SK-N-SH (cell line): Measurements from ENCODE around the gene CCDC80. TPM values are rescaled to one million over a fixed set of nuclear protein-coding genes. Genes with fewer than 3 reads are reported as not detected.

Experiments used
- CTCF ChIA-PET: fragments of 300-600, 350-600 bp; formaldehyde crosslinking; extraction: SDS; loops from one replicate; lab custom pipeline; 2021; lab: Yijun Ruan, JAX
- POLR2A ChIA-PET: fragments of 350-600 bp; sonication (Branson Sonifier 250); formaldehyde crosslinking; extraction: SDS; loops from one replicate; lab custom pipeline; 2020; ENCODE audit warnings: antibody characterized with exemption, inconsistent platforms; lab: Yijun Ruan, JAX
- DNase-seq: peaks from one replicate; pipeline ENCODE4 v3.0.0; 2012
- H2AFZ ChIP-seq: fragments of 200-600 bp; sonication (generic); 2 replicates; pipeline ENCODE4 v1.8.1; 2016; ENCODE audit warnings: antibody characterized with exemption, mild to moderate bottlenecking, low read depth
- H3F3A ChIP-seq: fragments of 200-600 bp; sonication (generic); replicated peaks from 2 replicates; pipeline ENCODE3; 2016; ENCODE audit warnings: antibody characterized with exemption, mild to moderate bottlenecking; ENCODE audit not compliant: insufficient read depth
- H3K27ac ChIP-seq, 2 experiments: fragments of 200-500 bp in 1 of 2; fragments of 200-600 bp in 1 of 2; sonication (Bioruptor generic) in 1 of 2; sonication (generic), shearing (Covaris generic) in 1 of 2; 2 replicates each; pipeline versions ENCODE4 v1.5.1 to v1.6.1; 2014 to 2016; ENCODE audit warnings: low read depth in 2 of 2, inconsistent platforms in 1 of 2, low read length in 1 of 2, mild to moderate bottlenecking in 1 of 2, mixed read lengths in 1 of 2
- H3K27me3 ChIP-seq: fragments of 200-600 bp; sonication (generic), shearing (Covaris generic); 2 replicates; pipeline ENCODE4 v1.6.1; 2016; ENCODE audit warnings: mixed run types; ENCODE audit not compliant: insufficient read depth
- H3K36me3 ChIP-seq, 2 experiments: fragments of 200-500 bp in 1 of 2; fragments of 200-600 bp in 1 of 2; sonication (Bioruptor generic) in 1 of 2; sonication (generic) in 1 of 2; replicated peaks in 1 of 2; 2 replicates each; pipeline versions ENCODE3 to v1.5.1; 2014 to 2016; ENCODE audit warnings: low read length in 1 of 2, mild to moderate bottlenecking in 1 of 2; ENCODE audit not compliant: insufficient read depth in 2 of 2, control insufficient read depth in 1 of 2
- H3K4me1 ChIP-seq, 2 experiments: fragments of 200-500 bp in 1 of 2; fragments of 200-600 bp in 1 of 2; sonication (Bioruptor generic) in 1 of 2; sonication (generic), shearing (Covaris generic) in 1 of 2; 2 replicates each; pipeline versions ENCODE4 v1.5.1 to v1.6.1; 2014 to 2016; ENCODE audit warnings: low read depth in 1 of 2, low read length in 1 of 2, mixed run types in 1 of 2; ENCODE audit not compliant: insufficient read depth in 2 of 2, control insufficient read depth in 1 of 2
- H3K4me2 ChIP-seq: fragments of 200-600 bp; sonication (generic), shearing (Covaris generic); 2 replicates; pipeline ENCODE4 v1.6.1; 2017; ENCODE audit warnings: mixed run types
- H3K4me3 ChIP-seq, 2 experiments: fragments of 200-500 bp in 1 of 2; fragments of 200-600 bp in 1 of 2; sonication (Bioruptor generic) in 1 of 2; sonication (generic), shearing (Covaris generic) in 1 of 2; 2 replicates each; pipeline versions ENCODE4 v1.5.1 to v1.8.1; 2014 to 2016; ENCODE audit warnings: low read depth in 2 of 2, inconsistent platforms in 1 of 2, low read length in 1 of 2, mild to moderate bottlenecking in 1 of 2, mixed read lengths in 1 of 2, moderate library complexity in 1 of 2
- H3K79me2 ChIP-seq: fragments of 200-600 bp; sonication (generic); 2 replicates; pipeline ENCODE4 v1.8.1; 2017; ENCODE audit warnings: mild to moderate bottlenecking; ENCODE audit not compliant: insufficient read depth
- H3K9ac ChIP-seq: fragments of 200-600 bp; sonication (generic); 2 replicates; pipeline ENCODE4 v1.6.1; 2017; ENCODE audit warnings: mixed run types
- H3K9me2 ChIP-seq: fragments of 200-600 bp; sonication (generic); 2 replicates; pipeline ENCODE4 v1.6.1; 2017; ENCODE audit warnings: mixed run types
- H3K9me3 ChIP-seq: fragments of 200-600 bp; sonication (generic); 2 replicates; pipeline ENCODE4 v1.6.1; 2017; ENCODE audit warnings: mixed run types, mild to moderate bottlenecking, moderate library complexity
- H4K20me1 ChIP-seq: fragments of 200-600 bp; sonication (generic); 2 replicates; pipeline ENCODE4 v1.6.1; 2017; ENCODE audit warnings: mild to moderate bottlenecking, mixed run types; ENCODE audit not compliant: insufficient read depth
- FOXM1 ChIP-seq: IDR thresholded peaks from 2 replicates; pipeline ENCODE4 v1.4.0; 2012; ENCODE audit warnings: low read depth, mild to moderate bottlenecking
- RCOR1 ChIP-seq: fragments of 150-350 bp; IDR thresholded peaks from 2 replicates; pipeline ENCODE4 v1.6.1; 2017; ENCODE audit warnings: antibody characterized with exemption, low read length
- RFX5 ChIP-seq: IDR thresholded peaks from 2 replicates; pipeline ENCODE4 v1.6.1; 2012; ENCODE audit warnings: mild to moderate bottlenecking, improper control_type of control experiment, low read length
- RXRA ChIP-seq: IDR thresholded peaks from 2 replicates; pipeline ENCODE4 v1.4.0; 2012; ENCODE audit warnings: low read depth, mild to moderate bottlenecking, borderline replicate concordance
- WGBS: methylation state at CpG from one replicate; pipeline ENCODE4 v1.1.6; 2017; ENCODE audit warnings: low lambda C conversion rate; 5-methylcytosine and 5-hydroxymethylcytosine counted together
- polyA plus RNA-seq, 3 experiments: library from polyadenylated mRNA; depleted of rRNA; stranded (reverse); fragments of >200 nt; gene quantifications; 2 replicates each; pipeline ENCODE4 v1.2.3, GENCODE V29; 2012
- TF ChIP-seq, protein P1 (sequence below): fragments of 150-350 bp; IDR thresholded peaks from 2 replicates; pipeline ENCODE4 v1.6.1; 2016; ENCODE audit warnings: mild to moderate bottlenecking, low read depth, low read length
- TF ChIP-seq, protein P2 (sequence below): IDR thresholded peaks from 2 replicates; pipeline ENCODE4 v1.4.0; 2012; ENCODE audit warnings: low read depth, borderline replicate concordance
- TF ChIP-seq, protein P3 (sequence below): fragments of 200-600 bp; sonication (generic); IDR thresholded peaks from 2 replicates; pipeline ENCODE4 v1.6.1; 2017; ENCODE audit warnings: antibody characterized with exemption, mild to moderate bottlenecking, moderate library complexity
- TF ChIP-seq, protein P4 (sequence below): fragments of 150-350 bp; IDR thresholded peaks from 2 replicates; pipeline ENCODE4 v1.6.1; 2017; ENCODE audit warnings: antibody characterized with exemption, low read length, low read depth, borderline replicate concordance
- TF ChIP-seq, protein P5 (sequence below): IDR thresholded peaks from 2 replicates; pipeline ENCODE4 v1.4.0; 2012; ENCODE audit warnings: low read depth

Gene CCDC80
- polyA plus RNA-seq, 1 of the 3 experiments (the other 2 are of a cell fraction) = 83.4 TPM

DNA sequence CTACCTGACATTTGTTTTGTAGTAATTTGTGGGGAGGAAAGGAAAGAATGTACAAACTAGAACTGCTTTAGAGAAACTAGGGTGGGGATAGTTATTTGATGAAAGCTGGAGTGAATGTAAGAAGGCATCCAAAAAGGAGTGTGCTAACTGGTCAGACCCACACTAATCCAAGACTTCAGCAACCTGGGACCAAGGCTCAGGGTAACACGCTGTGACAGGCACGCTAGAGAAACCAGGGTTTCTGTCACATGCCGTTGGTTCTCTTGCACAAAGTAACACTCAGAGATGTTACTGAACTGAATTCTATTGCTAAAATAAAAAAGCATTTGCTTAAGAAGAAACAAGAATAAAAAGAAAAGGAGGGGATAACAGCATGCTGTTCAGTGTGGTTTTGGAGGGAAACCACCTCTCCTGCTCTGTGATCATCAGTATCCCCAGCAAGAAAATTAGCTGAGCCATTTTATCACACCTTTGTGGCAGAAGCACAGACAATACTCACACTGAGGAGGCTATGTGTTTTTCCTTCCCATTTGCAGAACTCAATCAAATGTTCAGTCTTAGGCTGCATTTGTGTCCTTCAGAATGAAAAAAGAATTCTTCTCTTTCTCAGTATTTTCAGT is 2.8 kb upstream of the CCDC80 start:
- Histone ChIP-seq H3K9me2 (no peaks in the 10 kb centered on the region), H3K27ac (peak overlapping the region; percentile 71 to 96), H3K36me3 (peaks cover 0 to 5% of the 10 kb centered on the region in 2 experiments), H3K4me1 (peaks cover 16 to 36% of the 10 kb centered on the region in 2 experiments), H3K79me2 (peaks cover 25% of the 10 kb centered on the region), H4K20me1 (no peaks in the 10 kb centered on the region), H3K4me2 (peak overlapping the region; percentile 82; the same call in 1 of the 2 replicates), H2AFZ (peak overlapping the region; percentile 77; the same call in 1 of the 2 replicates), H3K9me3 (no peaks in the 10 kb centered on the region), H3K9ac (peak overlapping the region; percentile 52), H3K4me3 (no peak overlapping the region), H3K27me3 (no peaks in the 10 kb centered on the region), H3F3A (peaks cover 29% of the 10 kb centered on the region)
- DNase-seq = no peak
- WGBS = 93% methylated on average over 3 of the region's 3 CpGs
- TF ChIP-seq, protein P1, sequence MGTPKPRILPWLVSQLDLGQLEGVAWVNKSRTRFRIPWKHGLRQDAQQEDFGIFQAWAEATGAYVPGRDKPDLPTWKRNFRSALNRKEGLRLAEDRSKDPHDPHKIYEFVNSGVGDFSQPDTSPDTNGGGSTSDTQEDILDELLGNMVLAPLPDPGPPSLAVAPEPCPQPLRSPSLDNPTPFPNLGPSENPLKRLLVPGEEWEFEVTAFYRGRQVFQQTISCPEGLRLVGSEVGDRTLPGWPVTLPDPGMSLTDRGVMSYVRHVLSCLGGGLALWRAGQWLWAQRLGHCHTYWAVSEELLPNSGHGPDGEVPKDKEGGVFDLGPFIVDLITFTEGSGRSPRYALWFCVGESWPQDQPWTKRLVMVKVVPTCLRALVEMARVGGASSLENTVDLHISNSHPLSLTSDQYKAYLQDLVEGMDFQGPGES = no peak
- TF ChIP-seq RCOR1 (no peak), RFX5 (no peak), RXRA (no peak), FOXM1 (no peak)
- TF ChIP-seq, protein P2, sequence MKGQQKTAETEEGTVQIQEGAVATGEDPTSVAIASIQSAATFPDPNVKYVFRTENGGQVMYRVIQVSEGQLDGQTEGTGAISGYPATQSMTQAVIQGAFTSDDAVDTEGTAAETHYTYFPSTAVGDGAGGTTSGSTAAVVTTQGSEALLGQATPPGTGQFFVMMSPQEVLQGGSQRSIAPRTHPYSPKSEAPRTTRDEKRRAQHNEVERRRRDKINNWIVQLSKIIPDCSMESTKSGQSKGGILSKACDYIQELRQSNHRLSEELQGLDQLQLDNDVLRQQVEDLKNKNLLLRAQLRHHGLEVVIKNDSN = no peak
- TF ChIP-seq, protein P3, sequence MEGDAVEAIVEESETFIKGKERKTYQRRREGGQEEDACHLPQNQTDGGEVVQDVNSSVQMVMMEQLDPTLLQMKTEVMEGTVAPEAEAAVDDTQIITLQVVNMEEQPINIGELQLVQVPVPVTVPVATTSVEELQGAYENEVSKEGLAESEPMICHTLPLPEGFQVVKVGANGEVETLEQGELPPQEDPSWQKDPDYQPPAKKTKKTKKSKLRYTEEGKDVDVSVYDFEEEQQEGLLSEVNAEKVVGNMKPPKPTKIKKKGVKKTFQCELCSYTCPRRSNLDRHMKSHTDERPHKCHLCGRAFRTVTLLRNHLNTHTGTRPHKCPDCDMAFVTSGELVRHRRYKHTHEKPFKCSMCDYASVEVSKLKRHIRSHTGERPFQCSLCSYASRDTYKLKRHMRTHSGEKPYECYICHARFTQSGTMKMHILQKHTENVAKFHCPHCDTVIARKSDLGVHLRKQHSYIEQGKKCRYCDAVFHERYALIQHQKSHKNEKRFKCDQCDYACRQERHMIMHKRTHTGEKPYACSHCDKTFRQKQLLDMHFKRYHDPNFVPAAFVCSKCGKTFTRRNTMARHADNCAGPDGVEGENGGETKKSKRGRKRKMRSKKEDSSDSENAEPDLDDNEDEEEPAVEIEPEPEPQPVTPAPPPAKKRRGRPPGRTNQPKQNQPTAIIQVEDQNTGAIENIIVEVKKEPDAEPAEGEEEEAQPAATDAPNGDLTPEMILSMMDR = no peak
- TF ChIP-seq, protein P4, sequence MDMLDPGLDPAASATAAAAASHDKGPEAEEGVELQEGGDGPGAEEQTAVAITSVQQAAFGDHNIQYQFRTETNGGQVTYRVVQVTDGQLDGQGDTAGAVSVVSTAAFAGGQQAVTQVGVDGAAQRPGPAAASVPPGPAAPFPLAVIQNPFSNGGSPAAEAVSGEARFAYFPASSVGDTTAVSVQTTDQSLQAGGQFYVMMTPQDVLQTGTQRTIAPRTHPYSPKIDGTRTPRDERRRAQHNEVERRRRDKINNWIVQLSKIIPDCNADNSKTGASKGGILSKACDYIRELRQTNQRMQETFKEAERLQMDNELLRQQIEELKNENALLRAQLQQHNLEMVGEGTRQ = no peak
- TF ChIP-seq, protein P5, sequence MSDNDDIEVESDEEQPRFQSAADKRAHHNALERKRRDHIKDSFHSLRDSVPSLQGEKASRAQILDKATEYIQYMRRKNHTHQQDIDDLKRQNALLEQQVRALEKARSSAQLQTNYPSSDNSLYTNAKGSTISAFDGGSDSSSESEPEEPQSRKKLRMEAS = no peak
- POLR2A ChIA-PET = interaction anchor here (1.8 kb wide), 1 partner anchor 347 kb away, joined by 4 read pairs; the partner anchor contains the start of gene GTPBP8
- CTCF ChIA-PET = interaction anchor here (0.6 to 7.1 kb wide), 46 partner anchors 9 to 912 kb away, joined by 3 to 97 read pairs (median 5); partner anchors contain the start of genes CD200R1 and GTPBP8
